Tibial nerve (tissue), 4 donors: ENCODE results near the gene ST3GAL6. TPM values are rescaled to one million over a fixed set of nuclear protein-coding genes. Genes with fewer than 3 reads are reported as not detected.

Source experiments
- DNase-seq, 2 donors: peaks; one replicate each; pipeline ENCODE4 v3.0.0-alpha.2; 2019; ENCODE audit warnings: low spot score in 2 of 2
- H3K27ac ChIP-seq, 4 donors: fragments of 200-600 bp; sonication (generic) in 3 of 4; one replicate each; pipeline ENCODE4 v1.5.1; 2017 to 2019; ENCODE audit warnings: mild to moderate bottlenecking in 1 of 4
- H3K27me3 ChIP-seq, 2 donors: fragments of 200-600 bp; sonication (generic) in 1 of 2; one replicate each; pipeline versions ENCODE4 v1.5.1 to v1.6.0; 2017 to 2019
- H3K36me3 ChIP-seq, 3 donors: fragments of 200-600 bp; sonication (generic); one replicate each; pipeline ENCODE4 v1.5.1; 2018 to 2019
- H3K4me1 ChIP-seq, 4 donors: fragments of 200-600 bp; sonication (generic) in 3 of 4; one replicate each; pipeline ENCODE4 v1.5.1; 2017 to 2019
- H3K4me3 ChIP-seq, 4 donors: fragments of 200-600 bp; sonication (generic) in 3 of 4; one replicate each; pipeline ENCODE4 v1.5.1; 2017 to 2019; ENCODE audit warnings: mild to moderate bottlenecking in 1 of 4, moderate library complexity in 1 of 4
- H3K9me3 ChIP-seq, 4 donors: fragments of 200-600 bp; sonication (generic) in 3 of 4; one replicate each; pipeline ENCODE4 v1.5.1; 2017 to 2019
- EP300 ChIP-seq, 2 donors: sonication (generic); formaldehyde crosslinking; IDR thresholded peaks; one replicate each; pipeline ENCODE4 v1.6.1; 2017; ENCODE audit warnings: antibody characterized with exemption in 2 of 2, mild to moderate bottlenecking in 1 of 2
- POLR2A ChIP-seq, 2 donors: fragments of 450-650 bp; IDR thresholded peaks; one replicate each; pipeline ENCODE4 v1.6.1; 2017; ENCODE audit warnings: antibody characterized with exemption in 2 of 2, mild to moderate bottlenecking in 2 of 2, moderate library complexity in 2 of 2
- WGBS, 2 donors: methylation state at CpG; one replicate each; pipeline ENCODE4 v1.1.5; 2018; 5-methylcytosine and 5-hydroxymethylcytosine counted together
- total RNA-seq, 4 donors: library from RNA; depleted of rRNA; stranded (reverse); fragments of >200 nt; gene quantifications; one replicate each; pipeline ENCODE4 v1.1.0, GENCODE V29; 2016
- TF ChIP-seq, protein P1 (sequence below), 5 experiments: fragments of 200-600 bp in 3 of 5; fragments of 450-650 bp in 2 of 5; sonication (generic) in 3 of 5; IDR thresholded peaks; one replicate each; pipeline ENCODE4 v1.5.1; 2016 to 2019; ENCODE audit warnings: antibody characterized with exemption in 5 of 5, mild to moderate bottlenecking in 3 of 5, moderate library complexity in 2 of 5

The ST3GAL6 gene, protein sequence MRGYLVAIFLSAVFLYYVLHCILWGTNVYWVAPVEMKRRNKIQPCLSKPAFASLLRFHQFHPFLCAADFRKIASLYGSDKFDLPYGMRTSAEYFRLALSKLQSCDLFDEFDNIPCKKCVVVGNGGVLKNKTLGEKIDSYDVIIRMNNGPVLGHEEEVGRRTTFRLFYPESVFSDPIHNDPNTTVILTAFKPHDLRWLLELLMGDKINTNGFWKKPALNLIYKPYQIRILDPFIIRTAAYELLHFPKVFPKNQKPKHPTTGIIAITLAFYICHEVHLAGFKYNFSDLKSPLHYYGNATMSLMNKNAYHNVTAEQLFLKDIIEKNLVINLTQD
- 10 to 100 TPM in 2 of 4 donors, 1 to 10 TPM in 2; 9.2 to 54.6 (median 10.1) TPM for total RNA-seq

DNA sequence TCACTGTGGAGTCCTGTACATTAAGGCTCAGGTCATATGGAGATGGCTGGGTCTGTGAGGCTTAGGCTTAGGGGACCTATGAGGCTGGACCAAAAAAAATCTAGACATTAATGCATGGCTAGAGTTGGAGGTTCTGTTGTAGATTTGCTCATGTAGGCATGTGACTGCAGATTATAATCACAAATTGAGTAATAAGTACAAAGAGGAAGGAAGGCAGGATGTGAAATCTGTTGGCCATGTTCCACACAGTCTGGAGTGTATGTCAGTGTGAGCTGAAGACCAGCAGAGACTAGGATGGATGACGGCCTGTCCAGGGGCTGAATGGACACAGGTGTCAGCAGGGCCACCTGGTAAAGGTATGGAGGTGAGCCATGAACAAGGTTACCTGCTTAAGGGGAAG, at the start of gene ST3GAL6:
ST3GAL6 (plus strand) TSS at position 265 of the 400 bp plus-strand sequence. CDS start 5,101 bp downstream, outside the sequence.
- no peaks in the 10 kb centered on the region for H3K9me3 ChIP-seq
- no peak for TF ChIP-seq POLR2A (IDR thresholded peaks at IDR 0.05)
- peak in 1 of 2 donors; percentile 80 for TF ChIP-seq EP300 (IDR thresholded peaks at IDR 0.05)
- TF ChIP-seq, protein P1, sequence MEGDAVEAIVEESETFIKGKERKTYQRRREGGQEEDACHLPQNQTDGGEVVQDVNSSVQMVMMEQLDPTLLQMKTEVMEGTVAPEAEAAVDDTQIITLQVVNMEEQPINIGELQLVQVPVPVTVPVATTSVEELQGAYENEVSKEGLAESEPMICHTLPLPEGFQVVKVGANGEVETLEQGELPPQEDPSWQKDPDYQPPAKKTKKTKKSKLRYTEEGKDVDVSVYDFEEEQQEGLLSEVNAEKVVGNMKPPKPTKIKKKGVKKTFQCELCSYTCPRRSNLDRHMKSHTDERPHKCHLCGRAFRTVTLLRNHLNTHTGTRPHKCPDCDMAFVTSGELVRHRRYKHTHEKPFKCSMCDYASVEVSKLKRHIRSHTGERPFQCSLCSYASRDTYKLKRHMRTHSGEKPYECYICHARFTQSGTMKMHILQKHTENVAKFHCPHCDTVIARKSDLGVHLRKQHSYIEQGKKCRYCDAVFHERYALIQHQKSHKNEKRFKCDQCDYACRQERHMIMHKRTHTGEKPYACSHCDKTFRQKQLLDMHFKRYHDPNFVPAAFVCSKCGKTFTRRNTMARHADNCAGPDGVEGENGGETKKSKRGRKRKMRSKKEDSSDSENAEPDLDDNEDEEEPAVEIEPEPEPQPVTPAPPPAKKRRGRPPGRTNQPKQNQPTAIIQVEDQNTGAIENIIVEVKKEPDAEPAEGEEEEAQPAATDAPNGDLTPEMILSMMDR (IDR thresholded peaks at IDR 0.05), result no peak
- H3K4me1 ChIP-seq, result peaks cover 0 to 64% (median 6%) of the 10 kb centered on the region in 4 donors
- no peaks in the 10 kb centered on the region for H3K36me3 ChIP-seq
- WGBS, 2 donors, result 55 to 60% methylated on average over 1 of the region's 1 CpG
- peak within 1 kb of the TSS in 1 of 4 donors; percentile 30 for H3K4me3 ChIP-seq
- DNase-seq, result peak in 1 of 2 donors; percentile 70
- H3K27ac ChIP-seq, result peak within 1 kb of the TSS in 2 of 4 donors; percentile 34 to 51
- no peaks in the 10 kb centered on the region for H3K27me3 ChIP-seq

DNA sequence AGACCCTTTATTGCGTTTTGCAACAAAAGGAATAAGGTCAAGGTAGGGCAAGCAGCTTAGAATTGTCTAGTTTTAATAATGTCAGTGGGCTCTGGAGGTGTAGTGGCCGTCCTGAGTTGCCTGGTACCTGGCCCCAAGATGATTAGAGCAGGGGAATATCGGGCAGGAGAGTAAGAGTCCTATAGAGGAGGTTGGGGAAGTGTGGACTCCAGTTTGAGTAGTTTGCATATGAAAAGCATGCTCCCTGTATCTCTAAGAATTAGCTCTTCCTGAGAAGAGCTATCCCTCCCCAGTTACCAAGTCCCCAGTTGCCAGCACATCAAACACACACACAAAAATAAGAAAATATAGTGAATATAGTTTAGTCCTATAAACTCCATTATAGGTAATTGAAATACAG, 49.2 kb upstream of the ST3GAL6 start:
- H3K27me3 ChIP-seq, result no peaks in the 10 kb centered on the region
- H3K36me3 ChIP-seq, result peaks cover 0 to 6% (median 0%) of the 10 kb centered on the region in 3 donors
- no peaks in the 10 kb centered on the region for H3K9me3 ChIP-seq
- no peak overlapping the region for H3K27ac ChIP-seq
- WGBS, 2 donors, result 74 to 76% methylated on average over 3 of the region's 3 CpGs
- no peak for DNase-seq
- H3K4me1 ChIP-seq, result peaks cover 0 to 13% (median 0%) of the 10 kb centered on the region in 4 donors
- TF ChIP-seq EP300 (IDR thresholded peaks at IDR 0.05) (no peak), POLR2A (IDR thresholded peaks at IDR 0.05) (no peak)
- TF ChIP-seq, protein P1 (IDR thresholded peaks at IDR 0.05), result no peak
- no peak overlapping the region for H3K4me3 ChIP-seq

DNA sequence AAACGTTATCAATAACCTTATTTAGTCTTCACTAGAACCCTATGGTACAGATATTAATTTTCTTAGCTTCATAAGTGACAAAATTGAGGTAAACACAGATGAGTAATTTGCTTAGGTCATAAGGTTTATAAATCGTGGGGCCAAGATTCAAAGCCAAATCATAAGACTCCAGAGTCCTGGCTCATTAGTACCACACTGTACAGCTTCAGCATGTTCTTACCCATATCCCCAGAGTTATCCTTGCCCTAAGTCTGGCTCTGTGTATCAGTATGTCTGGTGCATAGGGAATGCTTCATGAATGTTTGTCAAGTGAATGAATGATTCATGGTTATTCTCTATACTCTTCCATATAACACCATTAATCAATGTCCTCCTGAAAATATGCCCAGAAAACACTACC, 45.6 kb upstream of the ST3GAL6 start:
- Histone ChIP-seq H3K4me3 (no peak overlapping the region), H3K36me3 (peaks cover 0 to 6% (median 0%) of the 10 kb centered on the region in 3 donors), H3K27me3 (no peaks in the 10 kb centered on the region), H3K4me1 (no peaks in the 10 kb centered on the region), H3K9me3 (no peaks in the 10 kb centered on the region), H3K27ac (no peak overlapping the region)
- DNase-seq, result no peak
- TF ChIP-seq EP300 (IDR thresholded peaks at IDR 0.05) (no peak), POLR2A (IDR thresholded peaks at IDR 0.05) (no peak)
- TF ChIP-seq, protein P1 (IDR thresholded peaks at IDR 0.05), result no peak
- 84 to 86% methylated on average over 2 of the region's 2 CpGs for WGBS, 2 donors

DNA sequence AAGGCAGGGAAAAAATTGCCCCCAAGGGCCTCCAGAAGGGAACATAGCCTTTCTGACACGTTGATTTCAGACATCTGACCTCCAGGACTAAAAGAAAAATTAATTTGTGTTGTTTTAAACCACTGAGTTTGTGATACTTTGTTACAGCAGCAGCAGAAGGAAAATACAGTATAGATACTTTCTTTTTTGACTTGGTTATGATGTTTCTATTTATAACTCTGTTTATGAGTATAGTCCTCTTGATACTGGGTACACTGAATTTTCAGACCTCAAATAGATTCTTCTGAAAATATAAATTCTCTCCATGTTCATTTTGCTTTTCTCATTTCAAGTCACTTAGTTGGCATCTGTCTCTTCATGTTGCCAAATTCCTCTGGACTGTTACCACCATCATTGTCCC, 44.4 kb upstream of the ST3GAL6 start:
- WGBS, 2 donors, result 26 to 46% methylated on average over 1 of the region's 1 CpG
- TF ChIP-seq, protein P1 (IDR thresholded peaks at IDR 0.05), result no peak
- TF ChIP-seq EP300 (IDR thresholded peaks at IDR 0.05) (no peak), POLR2A (IDR thresholded peaks at IDR 0.05) (no peak)
- no peaks in the 10 kb centered on the region for H3K27me3 ChIP-seq
- no peaks in the 10 kb centered on the region for H3K9me3 ChIP-seq
- DNase-seq, result no peak
- H3K4me1 ChIP-seq, result no peaks in the 10 kb centered on the region
- no peak overlapping the region for H3K27ac ChIP-seq
- no peak overlapping the region for H3K4me3 ChIP-seq
- peaks cover 0 to 2% (median 0%) of the 10 kb centered on the region in 3 donors for H3K36me3 ChIP-seq

DNA sequence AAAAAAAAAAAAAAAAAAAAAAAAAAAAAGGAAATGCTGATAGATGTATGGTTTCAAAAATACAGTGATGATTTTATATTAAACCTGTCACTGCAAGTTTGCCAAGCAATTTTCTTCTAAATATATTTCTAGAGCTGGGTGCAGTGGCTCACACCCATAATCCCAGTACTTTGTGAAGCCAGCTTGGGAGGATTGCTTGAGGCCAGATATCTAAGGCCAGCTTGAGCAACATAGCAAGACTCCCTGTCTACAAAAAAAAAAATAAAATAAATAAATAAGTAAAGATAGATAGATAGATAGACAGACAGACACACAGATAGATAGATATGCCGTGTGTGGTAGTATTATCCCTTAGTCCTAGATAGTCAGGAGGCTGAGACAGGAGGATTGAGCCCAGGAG, 41.4 kb upstream of the ST3GAL6 start:
- Histone ChIP-seq H3K4me3 (no peak overlapping the region), H3K4me1 (no peaks in the 10 kb centered on the region), H3K9me3 (no peaks in the 10 kb centered on the region), H3K36me3 (no peaks in the 10 kb centered on the region), H3K27ac (no peak overlapping the region), H3K27me3 (no peaks in the 10 kb centered on the region)
- DNase-seq, result no peak
- WGBS, 2 donors, result 86 to 92% methylated on average over 1 of the region's 1 CpG
- TF ChIP-seq, protein P1 (IDR thresholded peaks at IDR 0.05), result no peak
- TF ChIP-seq EP300 (IDR thresholded peaks at IDR 0.05), result no peak
- TF ChIP-seq POLR2A (IDR thresholded peaks at IDR 0.05), result no peak
